Sciatic nerve (tissue), 2 donors: ENCODE data around the gene SLC17A1. TPM values are rescaled to one million over a fixed set of nuclear protein-coding genes. Genes with fewer than 3 reads are reported as not detected.

ENCODE experiments used
- ATAC-seq: fragments of 200-7000 bp; cut with Tn5 transposase; one replicate; pipeline ENCODE4 v1.9.1; 2020; ENCODE audit warnings: mild to moderate bottlenecking, moderate library complexity
- DNase-seq: peaks from one replicate; pipeline ENCODE4 v3.0.0-alpha.2; 2020; ENCODE audit warnings: low spot score
- intact Hi-C: fragments of 100-400 bp; cut with DNase I; formaldehyde crosslinking; loops from one replicate; pipeline ENCODE4 v1.14.2; 2022
- total RNA-seq: library from RNA; stranded (reverse); fragmentation: NEBNext Ultra II Directional; extraction: Animal tissue kit (Norgen Biotek cat#: 25700); gene quantifications from one replicate; pipeline ENCODE4 v1.2.1, GENCODE V29; 2021
- donor health status: DM: no; HTN: no; CAD: no.
- donor health status: DM: no; HTN: no; CAD: no.

Gene SLC17A1
- total RNA-seq, 1 donor from 2014 or later = not detected

- DNase-seq (no peak), ATAC-seq (no peak)
- intact Hi-C loops = no loop called here
Observed at GRCh38 chr6:25834950-25835349, 3.1 kb upstream of the SLC17A1 start.

GRCh38 chr6:25833136-25833535, 1.3 kb upstream of the SLC17A1 start:
- DNase-seq (no peak), ATAC-seq (no peak)
- intact Hi-C loops = no loop called here

- intact Hi-C loops = no loop called here
- ATAC-seq (no peak), DNase-seq (no peak)
Observed at GRCh38 chr6:25832670-25833069, 818 bp upstream of the SLC17A1 start.

- DNase-seq = no peak
- intact Hi-C loops = no loop called here
- no peak for ATAC-seq
Observed at GRCh38 chr6:25832307-25832662, 433 bp upstream of the SLC17A1 start.

- intact Hi-C loops = no loop called here
- ATAC-seq (no peak), DNase-seq (no peak)
Observed at GRCh38 chr6:25830458-25830857, 1.4 kb downstream of the SLC17A1 start.

GRCh38 chr6:25829375-25829774, 2.5 kb downstream of the SLC17A1 start:
- intact Hi-C loops = no loop called here
- ATAC-seq (no peak), DNase-seq (no peak)

- intact Hi-C loops = loop anchor here (5.0 kb wide), 1 partner anchor 1179 kb away; no protein-coding TSS in a partner anchor
- DNase-seq (no peak), ATAC-seq (no peak)
Observed at GRCh38 chr6:25821341-25821740, 10.5 kb downstream of the SLC17A1 start.

GRCh38 chr6:25816252-25816651, 15.6 kb downstream of the SLC17A1 start:
- ATAC-seq (no peak), DNase-seq (no peak)
- intact Hi-C loops = no loop called here

- DNase-seq (no peak), ATAC-seq (no peak)
- intact Hi-C loops = no loop called here
Observed at GRCh38 chr6:25815194-25815593, 16.7 kb downstream of the SLC17A1 start.

GRCh38 chr6:25804804-25805203, 27.0 kb downstream of the SLC17A1 start:
- DNase-seq (no peak), ATAC-seq (no peak)
- intact Hi-C loops = no loop called here

GRCh38 chr6:25801436-25801835, 30.4 kb downstream of the SLC17A1 start:
- no peak for DNase-seq
- intact Hi-C loops = no loop called here
- ATAC-seq = no peak

- DNase-seq (no peak), ATAC-seq (no peak)
- intact Hi-C loops = no loop called here
Observed at GRCh38 chr6:25794784-25795183, 37.1 kb downstream of the SLC17A1 start.

- intact Hi-C loops = no loop called here
- ATAC-seq (no peak), DNase-seq (no peak)
Observed at GRCh38 chr6:25793970-25794369, 37.9 kb downstream of the SLC17A1 start.

- intact Hi-C loops = no loop called here
- DNase-seq (no peak), ATAC-seq (no peak)
Observed at GRCh38 chr6:25792016-25792415, 39.8 kb downstream of the SLC17A1 start.

GRCh38 chr6:25789475-25789874, 42.4 kb downstream of the SLC17A1 start:
- no peak for ATAC-seq
- DNase-seq = no peak
- intact Hi-C loops = no loop called here

- DNase-seq (no peak), ATAC-seq (no peak)
- intact Hi-C loops = no loop called here
Observed at GRCh38 chr6:25788305-25788922, 43.4 kb downstream of the SLC17A1 start.

- ATAC-seq = no peak
- intact Hi-C loops = no loop called here
- DNase-seq = no peak
Observed at GRCh38 chr6:25787428-25787827, 44.4 kb downstream of the SLC17A1 start.

- DNase-seq (no peak), ATAC-seq (no peak)
- intact Hi-C loops = no loop called here
Observed at GRCh38 chr6:25781134-25781533, 50.7 kb downstream of the SLC17A1 start.

- DNase-seq (no peak), ATAC-seq (no peak)
- intact Hi-C loops = no loop called here
Observed at GRCh38 chr6:25777856-25778649, 53.8 kb downstream of the SLC17A1 start.

GRCh38 chr6:25777031-25777430, 54.8 kb downstream of the SLC17A1 start:
- intact Hi-C loops = no loop called here
- no peak for ATAC-seq
- no peak for DNase-seq
